ACHN (cell line): ENCODE measurements around the gene VPS8.

Experiments used
- DNase-seq: peaks from one replicate; pipeline ENCODE4 v3.0.0-alpha.2; 2015
- in situ Hi-C: cut with HindIII; loops from 2 replicates; pipeline ENCODE4 v1.10.0; 2017; ENCODE audit warnings: low sequenced_read_pairs, low pct_ligation_motif_present, low pct_unique_long_range_greater_than_20kb

Gene VPS8

DNA sequence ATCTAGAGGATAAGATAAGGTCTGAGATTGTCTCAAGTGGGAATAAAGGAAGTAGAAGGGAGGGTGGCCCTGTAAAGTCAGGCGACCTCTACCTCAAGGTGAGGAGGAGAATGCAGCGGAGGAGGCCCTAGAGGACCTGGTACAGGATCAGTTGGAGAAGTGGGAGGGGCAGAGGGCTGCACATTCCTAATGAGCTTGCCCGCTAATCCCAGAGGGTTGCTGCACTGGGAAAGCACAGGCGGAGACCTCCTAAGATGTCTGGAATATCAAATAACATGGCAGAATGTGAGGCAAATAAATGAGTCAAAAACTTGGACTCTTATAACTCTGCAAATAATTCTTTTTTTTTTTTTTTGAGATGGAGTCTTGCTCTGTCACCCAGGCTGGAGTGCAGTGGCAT, 30.2 kb upstream of the VPS8 start:
- in situ Hi-C loops: no loop called here
- DNase-seq: no peak

DNA sequence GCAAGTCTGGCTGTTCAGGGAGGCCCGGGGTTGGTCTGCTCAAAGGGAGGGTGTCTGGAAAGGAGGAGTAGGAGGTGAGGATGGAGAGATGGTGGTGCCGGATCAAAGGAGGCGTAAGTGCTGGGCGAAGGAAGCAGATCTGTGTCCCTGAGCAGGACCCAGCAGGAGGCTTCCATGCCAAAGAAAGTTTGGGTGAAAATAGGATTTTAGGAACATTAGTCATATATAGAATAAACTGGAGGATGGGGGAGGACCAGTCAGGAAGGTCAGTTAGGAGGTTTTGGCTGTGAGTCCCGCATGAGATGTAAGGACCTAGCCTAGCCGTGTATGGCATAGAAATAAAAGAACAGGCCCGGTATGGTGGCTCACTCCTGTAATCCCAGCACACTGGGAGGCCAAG, 28.6 kb upstream of the VPS8 start:
- in situ Hi-C loops: no loop called here
- no peak for DNase-seq

DNA sequence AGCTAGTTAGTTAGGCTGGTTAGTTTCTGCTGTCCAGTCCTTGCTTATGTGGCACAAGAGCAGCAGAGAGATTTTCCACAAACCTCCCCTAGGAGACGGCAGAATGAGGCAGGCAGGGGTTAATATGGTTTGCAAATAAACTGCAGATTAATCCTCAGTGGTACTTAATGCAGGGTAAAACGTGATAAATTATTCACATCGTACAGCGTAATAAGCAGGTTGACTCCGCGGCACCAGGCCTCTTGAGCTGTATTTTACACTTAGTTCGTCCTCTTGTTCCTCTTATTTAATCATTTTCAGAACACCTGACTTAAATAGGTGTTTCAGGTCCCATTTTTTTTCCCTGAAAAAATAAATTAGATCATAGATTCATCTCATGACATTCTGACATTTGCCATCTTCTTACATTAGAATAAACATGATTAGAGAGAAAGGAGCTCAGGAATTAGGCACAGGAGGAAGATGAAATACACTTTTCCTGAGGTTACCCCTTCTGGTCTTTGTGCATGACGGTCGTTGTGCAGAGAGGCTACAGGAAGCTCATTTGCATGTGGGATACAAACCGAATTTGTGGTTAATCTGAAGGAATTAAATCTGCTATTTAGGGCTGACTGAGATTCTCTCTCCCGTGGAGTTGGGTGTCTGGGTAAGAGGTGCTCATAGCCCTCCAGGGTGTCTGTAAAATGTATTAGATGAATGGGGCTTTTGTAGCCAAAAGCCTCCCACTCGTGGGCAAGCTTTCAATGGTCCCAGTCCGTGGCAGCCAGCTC, 27.1 kb upstream of the VPS8 start:
- no peak for DNase-seq

DNA sequence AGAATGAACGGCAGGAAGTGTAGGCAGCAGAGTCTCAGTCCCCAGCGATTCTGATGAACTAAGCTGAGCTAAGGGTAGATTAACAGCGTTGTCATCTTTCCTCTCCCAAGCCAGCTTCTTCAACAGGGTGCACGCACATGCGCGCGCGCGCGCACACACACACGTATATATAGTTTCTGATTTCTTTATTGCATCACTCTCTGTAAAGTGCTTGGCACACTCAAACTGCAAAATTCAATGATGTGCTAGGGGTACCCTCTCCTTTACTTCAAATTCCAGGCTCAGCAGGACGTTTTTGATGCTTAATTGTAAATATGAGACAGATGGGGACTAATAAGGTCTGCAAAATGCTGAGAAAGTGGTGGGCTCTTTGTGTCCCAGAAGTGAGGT, 26.1 kb upstream of the VPS8 start:
- DNase-seq: no peak
- in situ Hi-C loops: no loop called here

More for the DNA sequence above, 27.1 kb upstream of the VPS8 start:
- in situ Hi-C loops: no loop called here

DNA sequence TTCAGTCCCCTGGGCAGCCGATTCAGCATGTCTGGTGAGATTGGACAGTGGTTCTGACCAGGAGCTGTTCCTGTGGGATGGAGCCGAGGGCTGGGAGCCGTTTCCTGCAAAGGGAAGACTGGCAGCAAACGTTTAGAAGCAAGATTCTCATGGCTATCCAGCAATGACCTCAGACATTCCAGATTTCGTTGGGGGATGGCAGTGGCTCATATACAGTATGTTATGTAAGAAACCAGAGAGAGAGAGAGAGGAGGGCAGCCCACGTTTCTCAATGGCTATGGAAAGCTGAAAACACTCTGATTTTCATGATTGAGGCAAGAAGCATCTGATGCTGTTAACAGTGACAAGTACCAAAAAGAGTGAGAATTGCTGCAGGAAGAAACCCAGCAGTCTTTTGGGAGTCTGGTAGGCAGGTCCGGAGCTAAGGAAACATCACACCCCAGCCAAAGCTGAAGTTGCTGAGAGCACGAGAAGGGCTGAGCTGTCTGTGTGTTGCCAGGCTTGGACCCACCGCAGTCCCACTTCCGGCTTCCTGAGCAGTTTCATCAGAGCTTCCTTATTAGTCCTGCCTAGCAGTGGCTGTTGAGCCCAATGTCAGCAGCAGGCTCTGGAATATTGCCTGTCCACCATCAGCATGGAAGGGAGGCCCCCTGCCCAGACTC, 25.6 kb upstream of the VPS8 start:
- no peak for DNase-seq
- in situ Hi-C loops: no loop called here

GRCh38 chr3:184788751-184789150, 23.2 kb upstream of the VPS8 start:
- in situ Hi-C loops: no loop called here
- peak; percentile 49 for DNase-seq

DNA sequence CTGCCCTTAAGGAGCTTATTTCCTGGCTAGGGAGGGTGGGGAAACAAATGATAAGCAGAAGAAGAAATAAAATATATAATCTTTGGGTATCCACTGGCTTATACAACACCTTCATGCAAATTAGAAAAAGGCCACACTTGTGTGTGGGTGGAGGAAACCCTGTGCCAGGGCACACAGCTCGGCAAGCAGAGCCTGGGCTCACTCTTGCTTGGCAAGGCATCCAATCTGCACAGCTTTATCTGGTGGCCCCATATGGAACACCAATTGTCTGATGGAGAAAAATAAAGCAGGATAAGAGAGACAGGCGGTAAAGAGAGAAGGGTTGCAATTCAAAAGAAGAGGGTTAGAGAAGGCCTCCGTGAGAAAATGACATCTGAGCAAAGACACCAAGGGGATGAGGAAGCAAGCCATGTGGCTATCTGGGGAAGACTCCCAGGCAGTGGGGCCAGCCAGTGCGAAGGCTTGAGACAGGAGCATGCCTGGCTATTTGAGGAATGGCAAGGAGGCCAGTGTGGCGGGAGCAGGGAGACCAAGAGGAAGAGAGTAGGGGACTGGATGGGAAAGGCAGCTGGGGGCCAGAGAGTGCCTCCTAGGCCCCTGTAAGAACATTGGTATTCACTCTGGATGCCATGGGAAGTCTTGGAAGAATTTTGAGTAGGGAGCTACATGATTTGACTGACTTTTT, 22.5 kb upstream of the VPS8 start:
- in situ Hi-C loops: no loop called here
- no peak for DNase-seq

GRCh38 chr3:184791171-184791570, 20.8 kb upstream of the VPS8 start:
- no peak for DNase-seq
- in situ Hi-C loops: no loop called here

- DNase-seq: no peak
- in situ Hi-C loops: no loop called here
Observed at GRCh38 chr3:184795522-184796190, 16.3 kb upstream of the VPS8 start.

- no peak for DNase-seq
- in situ Hi-C loops: no loop called here
Observed at GRCh38 chr3:184796551-184796950, 15.4 kb upstream of the VPS8 start.

GRCh38 chr3:184796954-184797353, 15.0 kb upstream of the VPS8 start:
- DNase-seq: no peak
- in situ Hi-C loops: no loop called here

DNA sequence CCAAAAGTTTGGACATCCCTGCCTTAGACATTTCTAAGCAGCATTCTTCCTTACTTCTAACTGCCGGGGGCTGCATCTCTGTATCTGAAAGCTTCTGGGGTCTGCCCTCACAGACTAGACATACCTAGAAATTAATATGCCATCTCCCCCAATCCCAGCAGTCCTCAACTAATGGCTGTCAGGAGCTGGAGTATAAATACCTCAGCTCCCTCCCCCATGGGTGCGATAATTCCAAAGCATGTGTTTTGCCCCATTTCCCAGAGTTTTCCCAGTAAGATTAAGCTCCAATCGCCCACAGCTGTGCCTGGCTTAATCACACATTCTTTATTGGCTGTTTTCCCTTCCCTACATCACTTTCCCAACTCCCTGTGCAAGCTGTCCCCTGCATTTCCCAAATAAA, 13.8 kb upstream of the VPS8 start:
- in situ Hi-C loops: no loop called here
- DNase-seq: no peak

- in situ Hi-C loops: no loop called here
- DNase-seq: no peak
Observed at GRCh38 chr3:184800349-184800930, 11.5 kb upstream of the VPS8 start.

- DNase-seq: no peak
- in situ Hi-C loops: no loop called here
Observed at GRCh38 chr3:184801241-184801785, 10.7 kb upstream of the VPS8 start.

DNA sequence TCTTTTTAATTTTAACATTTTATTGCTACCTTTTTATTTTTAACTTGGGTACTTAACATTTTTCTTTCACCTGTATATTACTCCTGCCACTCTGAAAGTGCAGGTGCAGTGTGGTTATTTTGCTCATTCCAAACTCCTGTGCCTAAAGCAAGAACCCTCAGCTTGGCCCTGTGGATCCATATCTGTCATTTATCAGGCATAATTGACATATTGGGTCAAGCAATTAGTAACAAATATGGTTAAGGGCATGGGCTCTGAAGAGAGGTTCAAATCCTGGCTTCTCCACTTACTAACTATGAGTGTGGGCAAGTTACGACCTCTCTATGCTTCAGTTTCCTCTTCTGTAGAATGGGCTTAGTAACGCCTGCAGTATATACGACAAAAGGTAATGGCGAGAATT, 9.8 kb upstream of the VPS8 start:
- in situ Hi-C loops: no loop called here
- no peak for DNase-seq

DNA sequence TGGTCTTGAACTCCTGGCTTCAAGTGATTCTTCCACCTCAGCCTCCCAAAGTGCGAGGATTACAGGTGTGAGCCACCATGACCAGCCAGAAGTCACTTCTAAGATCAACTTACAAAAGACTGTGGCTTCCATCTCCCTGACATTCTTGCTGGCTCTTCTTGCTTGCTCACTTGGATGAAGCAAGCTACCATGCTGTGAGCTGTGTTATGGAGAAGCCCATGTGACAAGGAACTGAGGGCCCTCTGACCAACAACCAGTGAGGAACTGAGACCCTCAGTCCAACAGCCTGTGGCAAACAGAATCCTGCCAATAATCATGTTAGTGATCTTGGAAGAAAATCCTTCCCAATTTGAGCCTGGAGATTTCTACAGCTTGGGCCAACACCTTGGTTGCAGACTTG, 7.2 kb upstream of the VPS8 start:
- DNase-seq: no peak
- in situ Hi-C loops: no loop called here

DNA sequence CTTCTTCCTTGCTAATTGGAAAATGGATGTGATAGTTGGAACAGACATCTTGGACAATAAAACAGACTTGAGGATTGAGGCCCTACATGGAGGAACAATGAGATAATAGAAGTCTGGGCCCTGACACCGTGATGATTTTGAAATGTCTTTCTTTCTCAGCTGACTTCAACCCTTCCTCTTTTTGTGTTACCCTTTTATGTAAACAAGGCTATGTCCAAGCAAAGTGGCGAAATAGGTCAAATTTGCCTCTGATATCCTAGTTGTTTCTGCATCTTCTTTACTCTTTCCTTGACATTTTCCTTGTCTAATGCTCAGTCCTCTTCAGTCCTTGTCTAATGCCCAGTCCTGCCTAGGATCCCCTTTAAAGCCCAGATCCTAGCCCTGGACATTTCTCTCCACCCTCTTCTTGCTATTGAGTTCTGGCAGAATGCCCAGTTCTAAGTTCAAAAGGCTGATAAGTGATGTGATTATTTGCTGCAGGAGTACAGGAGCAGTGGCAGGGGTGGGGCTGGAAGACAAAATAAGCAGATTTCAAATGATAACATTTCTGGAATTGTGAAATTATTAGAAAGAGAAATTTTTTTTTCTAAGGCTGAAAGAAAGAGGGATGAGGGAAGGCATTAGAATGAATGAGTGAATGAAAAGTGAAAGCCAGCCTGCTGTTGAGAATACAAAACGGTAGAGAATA, 6.5 kb upstream of the VPS8 start:
- DNase-seq: no peak
- in situ Hi-C loops: no loop called here

- DNase-seq: no peak
Observed at GRCh38 chr3:184806567-184807271, 5.2 kb upstream of the VPS8 start.

More at GRCh38 chr3:184806567-184807271, 5.2 kb upstream of the VPS8 start:
- in situ Hi-C loops: no loop called here
